ENCODE data around the gene DMRTA2. TPM values are rescaled to one million over a fixed set of nuclear protein-coding genes. Genes with fewer than 3 reads are reported as not detected.

The DMRTA2 gene
- total and polyA plus RNA-seq, 5 donors from 2014 or later: not detected

DNA sequence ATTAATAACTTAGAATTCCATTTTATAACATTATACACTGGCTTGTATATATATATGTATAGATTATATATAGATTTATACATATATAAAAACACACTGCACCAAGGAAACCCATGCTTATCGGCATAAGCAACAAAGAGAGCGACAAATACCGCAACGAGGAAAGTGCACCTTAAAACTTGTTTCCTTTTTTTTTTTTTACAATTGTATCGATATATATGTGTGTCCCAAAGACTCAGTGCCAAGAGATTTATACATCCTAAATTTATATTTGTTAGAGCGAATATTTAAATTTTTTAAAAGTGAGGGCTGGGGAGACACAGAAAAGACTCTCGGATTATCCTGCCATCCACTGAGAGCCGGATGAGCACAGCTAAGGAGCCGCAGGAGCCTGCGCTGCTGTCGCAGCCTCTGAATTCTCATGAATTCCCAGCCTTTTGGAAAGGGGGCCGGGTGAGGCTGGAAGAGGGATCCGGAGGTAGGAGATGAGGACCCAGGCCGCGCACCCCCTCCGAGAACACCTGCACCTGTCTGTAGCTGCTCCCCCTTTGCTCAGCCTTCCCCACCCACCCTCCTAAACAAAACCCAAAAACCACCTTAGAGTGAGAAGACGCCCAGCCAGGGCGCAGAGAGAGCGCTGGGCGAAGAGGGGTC lies 5.2 kb downstream of the DMRTA2 start:
- Mint-ChIP-seq H3K36me3 (no peaks in the 10 kb centered on the region), H3K27me3 (peaks cover 84% of the 10 kb centered on the region), H3K27ac (no peak overlapping the region), H3K9me3 (peaks cover 0 to 8% (median 2%) of the 10 kb centered on the region in 7 donors), H3K4me3 (peak overlapping the region in 3 of 4 donors; percentile 11 to 38 (median 35)), H3K4me1 (peaks cover 0 to 44% (median 24%) of the 10 kb centered on the region in 4 donors)
- DNase-seq: no peak
- Histone ChIP-seq H3K4me1 (ENCODE audit: control insufficient read depth, insufficient read depth, low read length, poor library complexity, severe bottlenecking) (peaks cover 17% of the 10 kb centered on the region), H3K36me3 (ENCODE audit: control insufficient read depth, insufficient read depth, low read length) (no peaks in the 10 kb centered on the region), H3K9me3 (ENCODE audit: control insufficient read depth in 2 of 2, low read length in 2 of 2) (no peaks in the 10 kb centered on the region), H3K4me3 (ENCODE audit: low read depth, low read length) (no peak overlapping the region), H3K27me3 (ENCODE audit: control insufficient read depth, insufficient read depth, low read length) (peaks cover 25% of the 10 kb centered on the region), H3K27ac (ENCODE audit: insufficient read depth, low read length, poor library complexity, severe bottlenecking) (no peak overlapping the region)
- no peak for ATAC-seq (ENCODE audit: low read depth in 2 of 2)

DNA sequence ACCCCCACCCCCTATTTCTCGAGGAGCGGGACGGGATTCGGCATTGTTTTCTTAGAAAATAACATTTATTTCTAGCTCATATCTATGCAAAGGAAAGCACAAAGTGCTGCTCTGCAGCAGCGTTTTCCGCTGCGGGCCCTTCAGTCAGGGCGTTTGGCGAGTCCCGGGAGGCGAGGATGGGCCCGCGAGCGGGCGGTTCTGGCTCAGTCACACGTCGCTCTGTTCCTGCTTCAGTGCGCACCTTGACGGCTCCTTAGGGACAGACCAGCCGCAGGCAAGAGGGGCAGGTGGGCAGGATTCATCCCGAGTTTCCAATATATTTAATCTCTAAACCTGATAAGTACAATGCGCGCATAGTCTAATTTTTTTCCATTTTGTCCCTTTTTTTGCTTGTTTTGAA lies 5.7 kb downstream of the DMRTA2 start:
- Histone ChIP-seq H3K4me3 (ENCODE audit: low read depth, low read length) (no peak overlapping the region), H3K27me3 (ENCODE audit: control insufficient read depth, insufficient read depth, low read length) (peaks cover 25% of the 10 kb centered on the region), H3K9me3 (ENCODE audit: control insufficient read depth in 2 of 2, low read length in 2 of 2) (no peaks in the 10 kb centered on the region), H3K27ac (ENCODE audit: insufficient read depth, low read length, poor library complexity, severe bottlenecking) (no peak overlapping the region), H3K36me3 (ENCODE audit: control insufficient read depth, insufficient read depth, low read length) (no peaks in the 10 kb centered on the region), H3K4me1 (ENCODE audit: control insufficient read depth, insufficient read depth, low read length, poor library complexity, severe bottlenecking) (peaks cover 16% of the 10 kb centered on the region)
- Mint-ChIP-seq H3K9me3 (peaks cover 0 to 8% (median 3%) of the 10 kb centered on the region in 7 donors), H3K27ac (no peak overlapping the region), H3K4me1 (peaks cover 0 to 38% (median 21%) of the 10 kb centered on the region in 4 donors), H3K4me3 (peak overlapping the region in 1 of 4 donors; percentile 38), H3K36me3 (no peaks in the 10 kb centered on the region), H3K27me3 (peaks cover 84% of the 10 kb centered on the region)
- no peak for ATAC-seq (ENCODE audit: low read depth in 2 of 2)
- no peak for DNase-seq

DNA sequence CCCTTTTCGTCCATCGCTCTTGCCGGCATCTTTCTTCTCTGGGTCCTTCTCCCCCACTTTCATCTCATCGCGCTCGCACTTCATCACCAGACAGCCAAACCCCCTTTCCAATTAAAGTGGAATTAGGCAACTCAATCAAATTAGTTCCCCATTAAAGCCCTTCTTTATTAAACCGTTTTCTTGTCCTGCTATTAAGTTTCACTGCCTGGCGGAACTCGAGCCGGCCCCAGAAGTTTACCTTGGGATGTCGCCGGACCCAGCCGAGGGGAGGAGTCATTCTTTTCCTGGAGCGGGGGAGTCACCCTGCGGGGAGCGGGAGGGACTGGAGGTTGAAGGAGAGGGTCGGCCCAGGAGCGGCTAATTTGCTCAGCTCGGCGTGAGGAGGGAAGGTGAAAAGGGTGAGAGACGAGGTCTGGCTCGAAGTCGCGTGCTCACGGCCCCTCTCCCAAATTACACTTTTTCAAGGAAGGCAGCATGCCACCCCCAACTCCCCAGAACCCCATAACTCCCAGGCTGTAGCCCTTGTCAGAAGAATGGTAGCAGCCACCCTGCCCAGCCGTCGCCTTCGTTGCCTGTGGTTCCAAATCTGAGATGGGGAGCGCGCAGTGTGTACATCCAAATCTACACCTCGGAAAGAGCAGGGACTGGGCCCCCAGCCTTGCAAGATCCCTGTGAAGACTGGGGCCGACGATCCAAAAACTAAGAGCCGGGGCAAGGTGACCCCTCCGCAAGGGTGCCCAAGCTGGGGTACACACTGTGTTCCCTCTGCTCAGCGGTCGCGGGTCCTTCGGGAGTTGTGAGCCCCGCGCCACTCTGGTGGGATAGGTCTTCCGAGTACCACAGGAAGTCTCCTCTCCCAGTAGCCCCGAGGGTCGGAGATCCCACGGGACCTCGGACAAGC lies 6.4 kb downstream of the DMRTA2 start:
- DNase-seq (no peak), ATAC-seq (ENCODE audit: low read depth in 2 of 2) (no peak)
- Histone ChIP-seq H3K27ac (ENCODE audit: insufficient read depth, low read length, poor library complexity, severe bottlenecking) (no peak overlapping the region), H3K4me3 (ENCODE audit: low read depth, low read length) (no peak overlapping the region), H3K4me1 (ENCODE audit: control insufficient read depth, insufficient read depth, low read length, poor library complexity, severe bottlenecking) (peaks cover 16% of the 10 kb centered on the region), H3K36me3 (ENCODE audit: control insufficient read depth, insufficient read depth, low read length) (no peaks in the 10 kb centered on the region), H3K27me3 (ENCODE audit: control insufficient read depth, insufficient read depth, low read length) (peaks cover 21% of the 10 kb centered on the region), H3K9me3 (ENCODE audit: control insufficient read depth in 2 of 2, low read length in 2 of 2) (no peaks in the 10 kb centered on the region)
- Mint-ChIP-seq H3K27me3 (peaks cover 82% of the 10 kb centered on the region), H3K9me3 (peaks cover 0 to 8% (median 3%) of the 10 kb centered on the region in 7 donors), H3K4me1 (peaks cover 0 to 32% (median 17%) of the 10 kb centered on the region in 4 donors), H3K36me3 (no peaks in the 10 kb centered on the region), H3K4me3 (no peak overlapping the region), H3K27ac (no peak overlapping the region)

DNA sequence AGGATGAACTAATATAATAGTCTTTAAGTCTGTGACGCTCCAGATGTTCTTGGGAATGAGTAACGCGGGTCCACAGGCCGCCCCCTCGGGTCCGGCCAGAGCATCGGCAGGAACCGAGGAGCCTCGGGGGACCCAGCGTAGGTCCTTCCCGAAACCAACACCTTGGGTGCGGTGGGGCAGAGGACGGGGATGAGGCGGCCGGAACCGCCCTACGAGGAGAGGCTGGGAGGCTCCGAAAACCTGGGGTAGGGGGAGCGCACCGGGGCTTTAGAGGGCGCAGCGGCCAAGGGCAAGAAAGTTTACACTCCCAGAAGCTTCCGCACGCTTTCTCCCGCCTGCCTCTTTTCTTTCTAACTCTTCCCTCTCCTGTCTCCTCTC lies 7.1 kb downstream of the DMRTA2 start:
- H3K27ac ChIP-seq (ENCODE audit: insufficient read depth, low read length, poor library complexity, severe bottlenecking): no peak overlapping the region
- Mint-ChIP-seq H3K27ac (no peak overlapping the region), H3K9me3 (peaks cover 0 to 8% (median 4%) of the 10 kb centered on the region in 7 donors), H3K36me3 (no peaks in the 10 kb centered on the region), H3K27me3 (peaks cover 80% of the 10 kb centered on the region), H3K4me3 (no peak overlapping the region), H3K4me1 (peaks cover 0 to 28% (median 14%) of the 10 kb centered on the region in 4 donors)
- peaks cover 12% of the 10 kb centered on the region for H3K4me1 ChIP-seq (ENCODE audit: control insufficient read depth, insufficient read depth, low read length, poor library complexity, severe bottlenecking)
- peaks cover 19% of the 10 kb centered on the region for H3K27me3 ChIP-seq (ENCODE audit: control insufficient read depth, insufficient read depth, low read length)
- no peaks in the 10 kb centered on the region for H3K36me3 ChIP-seq (ENCODE audit: control insufficient read depth, insufficient read depth, low read length)
- DNase-seq (no peak), ATAC-seq (ENCODE audit: low read depth in 2 of 2) (no peak)
- no peaks in the 10 kb centered on the region for H3K9me3 ChIP-seq (ENCODE audit: control insufficient read depth in 2 of 2, low read length in 2 of 2)
- H3K4me3 ChIP-seq (ENCODE audit: low read depth, low read length): no peak overlapping the region

DNA sequence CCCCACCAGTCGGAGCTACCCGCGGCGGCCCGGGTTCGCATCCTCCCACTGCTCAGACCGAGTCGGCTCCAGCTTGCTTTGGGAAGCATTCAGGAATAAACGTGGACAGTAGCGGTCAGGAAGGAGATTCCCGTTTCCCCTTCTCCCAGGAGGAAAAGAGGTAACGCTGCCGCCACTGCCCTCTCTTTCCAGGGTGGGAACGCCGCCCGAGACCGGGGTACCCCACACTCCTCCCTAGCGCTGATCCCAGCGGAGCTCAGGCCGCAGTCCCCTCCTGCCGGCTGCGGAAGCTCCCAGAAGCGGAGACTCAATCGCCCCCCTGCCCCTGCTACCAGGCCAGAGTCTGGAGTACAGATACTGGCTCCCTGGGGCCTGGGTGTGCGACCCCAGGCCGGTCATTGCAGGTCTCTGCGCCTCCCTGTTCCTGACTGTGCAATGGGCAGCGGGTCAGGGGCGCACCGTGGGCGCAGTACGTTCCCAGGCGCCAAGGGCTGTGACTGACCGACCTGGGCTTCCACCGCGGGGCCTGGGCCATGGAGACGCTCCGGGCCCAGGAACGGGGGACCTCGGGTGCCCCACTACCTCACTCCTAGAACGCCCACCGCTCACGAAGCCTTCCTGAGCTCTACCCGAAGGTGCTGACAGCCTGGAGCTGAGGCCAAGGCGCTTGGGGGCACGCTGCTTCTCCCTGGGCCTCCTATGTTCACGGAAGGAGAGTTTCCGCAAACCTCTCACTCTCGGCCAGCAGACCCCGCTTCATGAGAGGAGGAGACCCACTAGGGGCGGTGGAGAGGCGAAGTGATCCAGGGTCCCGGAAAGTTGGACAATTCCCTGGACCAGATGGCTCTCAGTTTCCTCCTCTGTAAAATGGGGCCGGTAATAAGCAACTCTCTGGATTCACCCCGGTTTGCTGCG lies 7.8 kb downstream of the DMRTA2 start:
- H3K9me3 Mint-ChIP-seq: peaks cover 0 to 9% (median 4%) of the 10 kb centered on the region in 7 donors
- ATAC-seq (ENCODE audit: low read depth in 2 of 2): no peak
- peaks cover 0 to 26% (median 14%) of the 10 kb centered on the region in 4 donors for H3K4me1 Mint-ChIP-seq
- peaks cover 78% of the 10 kb centered on the region for H3K27me3 Mint-ChIP-seq
- no peak for DNase-seq
- Histone ChIP-seq H3K27ac (ENCODE audit: insufficient read depth, low read length, poor library complexity, severe bottlenecking) (no peak overlapping the region), H3K4me3 (ENCODE audit: low read depth, low read length) (no peak overlapping the region), H3K27me3 (ENCODE audit: control insufficient read depth, insufficient read depth, low read length) (peaks cover 18% of the 10 kb centered on the region), H3K4me1 (ENCODE audit: control insufficient read depth, insufficient read depth, low read length, poor library complexity, severe bottlenecking) (peaks cover 8% of the 10 kb centered on the region), H3K9me3 (ENCODE audit: control insufficient read depth in 2 of 2, low read length in 2 of 2) (no peaks in the 10 kb centered on the region), H3K36me3 (ENCODE audit: control insufficient read depth, insufficient read depth, low read length) (no peaks in the 10 kb centered on the region)
- no peak overlapping the region for H3K27ac Mint-ChIP-seq
- H3K4me3 Mint-ChIP-seq: no peak overlapping the region
- no peaks in the 10 kb centered on the region for H3K36me3 Mint-ChIP-seq

DNA sequence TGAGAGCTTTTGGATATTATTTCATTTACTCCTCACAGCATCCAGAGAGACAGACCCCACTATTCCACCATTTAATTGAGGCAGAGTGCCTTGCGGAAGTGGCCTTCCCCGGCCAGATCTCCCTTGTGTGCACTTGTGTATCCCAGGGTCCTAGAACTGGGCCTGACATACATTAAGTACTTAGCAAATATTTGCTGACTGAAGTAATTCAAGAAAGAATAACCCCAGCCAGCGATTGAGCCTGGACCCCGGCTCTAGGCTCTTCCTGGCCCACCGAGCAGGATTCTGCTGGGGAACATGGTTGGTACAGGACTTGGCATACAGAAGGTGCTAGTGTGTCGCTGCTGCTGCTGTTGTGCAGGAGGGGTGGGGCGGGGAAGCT lies 8.4 kb downstream of the DMRTA2 start:
- H3K27ac Mint-ChIP-seq: no peak overlapping the region
- peaks cover 0 to 20% (median 9%) of the 10 kb centered on the region in 4 donors for H3K4me1 Mint-ChIP-seq
- peaks cover 0 to 11% (median 4%) of the 10 kb centered on the region in 7 donors for H3K9me3 Mint-ChIP-seq
- DNase-seq (no peak), ATAC-seq (ENCODE audit: low read depth in 2 of 2) (no peak)
- Histone ChIP-seq H3K27ac (ENCODE audit: insufficient read depth, low read length, poor library complexity, severe bottlenecking) (no peak overlapping the region), H3K27me3 (ENCODE audit: control insufficient read depth, insufficient read depth, low read length) (peaks cover 12% of the 10 kb centered on the region), H3K9me3 (ENCODE audit: control insufficient read depth in 2 of 2, low read length in 2 of 2) (no peaks in the 10 kb centered on the region), H3K4me3 (ENCODE audit: low read depth, low read length) (no peak overlapping the region), H3K4me1 (ENCODE audit: control insufficient read depth, insufficient read depth, low read length, poor library complexity, severe bottlenecking) (peaks cover 8% of the 10 kb centered on the region), H3K36me3 (ENCODE audit: control insufficient read depth, insufficient read depth, low read length) (no peaks in the 10 kb centered on the region)
- H3K4me3 Mint-ChIP-seq: no peak overlapping the region
- H3K36me3 Mint-ChIP-seq: no peaks in the 10 kb centered on the region
- peaks cover 78% of the 10 kb centered on the region for H3K27me3 Mint-ChIP-seq

DNA sequence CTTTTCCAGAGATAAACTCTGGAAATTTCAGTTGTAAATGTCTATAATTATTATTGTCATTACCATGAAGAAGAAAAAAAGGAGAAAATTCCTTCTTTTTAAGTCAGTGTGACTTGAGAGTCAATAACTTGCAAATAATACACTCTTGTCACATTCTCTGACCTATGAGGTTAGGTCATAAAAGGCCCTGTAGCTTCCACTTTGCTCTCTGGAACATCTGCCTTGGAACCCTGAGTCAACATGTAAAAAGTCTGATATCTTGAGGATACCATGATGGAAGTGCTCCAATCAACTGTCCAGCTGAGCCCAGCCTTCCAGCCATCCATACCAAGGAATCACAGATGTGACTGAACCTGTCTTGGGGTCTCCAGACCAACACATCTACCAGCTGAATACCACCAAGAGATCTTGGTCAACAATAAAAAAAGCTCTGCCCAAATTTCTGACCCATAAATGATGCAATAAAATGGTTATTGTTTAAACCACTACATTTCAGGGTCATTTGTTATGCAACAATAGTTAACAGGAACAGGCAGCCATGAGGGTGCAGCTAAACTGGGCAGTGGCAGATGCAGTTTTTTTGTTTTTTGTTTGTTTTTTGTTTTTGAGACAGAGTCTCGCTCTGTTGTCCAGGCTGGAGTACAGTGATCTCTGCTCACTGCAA lies 10.3 kb downstream of the DMRTA2 start:
- Mint-ChIP-seq H3K27me3 (peaks cover 78% of the 10 kb centered on the region), H3K4me3 (no peak overlapping the region), H3K4me1 (peaks cover 0 to 12% (median 7%) of the 10 kb centered on the region in 4 donors), H3K36me3 (no peaks in the 10 kb centered on the region), H3K27ac (no peak overlapping the region), H3K9me3 (peaks cover 0 to 13% (median 4%) of the 10 kb centered on the region in 7 donors)
- Histone ChIP-seq H3K27me3 (ENCODE audit: control insufficient read depth, insufficient read depth, low read length) (peaks cover 22% of the 10 kb centered on the region), H3K9me3 (ENCODE audit: control insufficient read depth in 2 of 2, low read length in 2 of 2) (no peaks in the 10 kb centered on the region), H3K27ac (ENCODE audit: insufficient read depth, low read length, poor library complexity, severe bottlenecking) (no peak overlapping the region), H3K36me3 (ENCODE audit: control insufficient read depth, insufficient read depth, low read length) (no peaks in the 10 kb centered on the region), H3K4me1 (ENCODE audit: control insufficient read depth, insufficient read depth, low read length, poor library complexity, severe bottlenecking) (peaks cover 3% of the 10 kb centered on the region), H3K4me3 (ENCODE audit: low read depth, low read length) (no peak overlapping the region)
- DNase-seq (no peak), ATAC-seq (ENCODE audit: low read depth in 2 of 2) (no peak)

All from CD4-positive, CD25-positive, alpha-beta regulatory T cell (primary cell).